Cardiac fibroblast (primary cell): Measurements from ENCODE around the gene DMRT3.
A peak's percentile ranks its signal among the peaks of the same experiment; 100 is the strongest.

Source experiments
- DNase-seq, 2 donors: peaks; one replicate each; pipeline versions ENCODE4 v3.0.0 to v3.0.0-alpha.2; 2010; ENCODE audit warnings: low read depth in 2 of 2
- H3K4me3 ChIP-seq, 2 donors: replicated peaks in 1 of 2; 1 replicate in 1 of 2; 2 replicates in 1 of 2; pipeline ENCODE4 v1.5.1; 2011; ENCODE audit warnings: low read depth in 2 of 2, low read length in 2 of 2, mild to moderate bottlenecking in 2 of 2, moderate library complexity in 1 of 2
- CTCF ChIP-seq: IDR thresholded peaks from one replicate; pipeline ENCODE4 v1.5.1; 2011; ENCODE audit warnings: low read depth, mild to moderate bottlenecking, low read length, inconsistent platforms

DMRT3 gene

GRCh38 chr9:1013021-1013420 lies 36.6 kb downstream of the DMRT3 start:
- DNase-seq: no peak
- no peak overlapping the region for H3K4me3 ChIP-seq
- TF ChIP-seq CTCF: no peak

- TF ChIP-seq CTCF: no peak
- H3K4me3 ChIP-seq: no peak overlapping the region
- DNase-seq: no peak
Measured at GRCh38 chr9:1014225-1014624, 37.8 kb downstream of the DMRT3 start.

- H3K4me3 ChIP-seq: no peak overlapping the region
- DNase-seq: no peak
- no peak for TF ChIP-seq CTCF
Measured at GRCh38 chr9:1014640-1015039, 38.2 kb downstream of the DMRT3 start.

GRCh38 chr9:1018121-1018520 lies 41.7 kb downstream of the DMRT3 start:
- peak; percentile 9 for TF ChIP-seq CTCF
- no peak overlapping the region for H3K4me3 ChIP-seq
- peak; percentile 2 to 9 for DNase-seq

- no peak overlapping the region for H3K4me3 ChIP-seq
- TF ChIP-seq CTCF: no peak
- no peak for DNase-seq
Measured at GRCh38 chr9:1024112-1024511, 47.7 kb downstream of the DMRT3 start.

- H3K4me3 ChIP-seq: no peak overlapping the region
- DNase-seq: no peak
- TF ChIP-seq CTCF: no peak
Measured at GRCh38 chr9:1025131-1025530, 48.7 kb downstream of the DMRT3 start.

GRCh38 chr9:1026219-1026618 lies 49.8 kb downstream of the DMRT3 start:
- H3K4me3 ChIP-seq: no peak overlapping the region

More at GRCh38 chr9:1026219-1026618, 49.8 kb downstream of the DMRT3 start:
- no peak for TF ChIP-seq CTCF
- DNase-seq: no peak
